HG02642 (cell line): ENCODE measurements around the gene MAPK7.

Source experiments
- ATAC-seq: cut with Tn5 transposase; IDR thresholded peaks from one replicate; pipeline ENCODE4 v1.9.1; 2021; ENCODE audit warnings: mild to moderate bottlenecking; ENCODE audit not compliant: unreplicated experiment, poor library complexity

Gene MAPK7

DNA sequence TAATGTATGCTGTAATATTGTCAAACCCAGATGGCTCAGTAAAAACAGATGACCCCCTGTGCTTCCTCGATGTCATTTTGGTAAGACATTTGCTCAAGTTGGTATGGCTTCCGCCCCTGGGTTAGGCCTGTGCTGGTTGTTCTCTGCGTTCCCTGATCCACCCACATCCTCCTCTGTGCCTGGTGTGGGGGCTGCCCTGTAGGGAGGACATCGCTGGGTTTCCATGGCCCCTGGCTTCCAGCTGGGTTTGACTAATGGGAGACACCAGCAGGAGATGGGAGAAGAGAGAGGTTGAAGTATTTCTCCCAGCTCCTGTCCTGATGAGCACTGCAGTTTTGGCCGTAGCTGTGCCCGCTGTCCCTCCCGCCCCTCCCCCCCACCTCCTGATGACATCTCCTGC lies 13.1 kb downstream of the MAPK7 start:
- ATAC-seq, result no peak

DNA sequence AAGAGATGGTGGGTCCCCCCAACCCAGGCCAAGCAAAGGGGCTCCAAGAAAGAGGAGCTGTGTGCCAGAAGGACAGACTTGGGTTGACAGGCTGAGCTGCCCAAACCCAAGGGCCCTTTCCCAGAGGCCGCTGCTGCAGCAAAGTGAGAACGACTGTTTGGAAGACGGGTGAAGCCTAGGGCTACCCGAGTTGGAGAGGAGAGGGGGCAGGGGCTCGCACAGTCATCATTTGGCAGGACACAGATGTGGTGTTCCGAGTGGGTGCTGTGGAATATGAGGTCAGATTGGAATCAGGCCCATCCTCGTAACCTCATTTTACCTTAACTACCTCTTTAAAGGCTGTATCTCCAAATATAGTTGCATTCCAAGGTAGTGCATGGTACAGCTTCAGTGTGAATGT lies 14.0 kb downstream of the MAPK7 start:
- ATAC-seq, result no peak

DNA sequence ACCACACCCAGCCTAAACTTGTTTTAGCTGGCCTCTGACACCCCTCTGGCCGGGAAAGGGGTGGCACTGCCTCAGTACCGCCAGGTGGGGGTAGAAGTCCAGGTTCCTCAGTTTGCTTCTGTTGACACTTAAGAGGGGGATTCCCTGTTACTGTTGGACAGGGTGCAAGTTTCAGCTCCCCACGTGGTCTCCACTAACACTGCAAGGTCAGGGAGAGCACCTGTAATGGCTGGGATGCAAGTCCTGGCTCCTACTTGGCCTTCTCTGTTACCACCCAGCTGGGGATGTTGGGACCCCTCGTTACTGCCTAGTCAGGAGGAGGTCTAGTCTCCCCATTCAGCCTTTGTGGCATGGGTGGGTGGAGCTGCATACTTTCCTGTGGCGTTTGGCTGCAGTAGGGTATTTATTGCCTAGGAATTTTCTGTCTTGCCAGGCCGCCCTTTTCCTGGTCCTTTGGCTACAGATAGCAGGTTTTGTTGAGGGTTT lies 19.3 kb downstream of the MAPK7 start:
- no peak for ATAC-seq

DNA sequence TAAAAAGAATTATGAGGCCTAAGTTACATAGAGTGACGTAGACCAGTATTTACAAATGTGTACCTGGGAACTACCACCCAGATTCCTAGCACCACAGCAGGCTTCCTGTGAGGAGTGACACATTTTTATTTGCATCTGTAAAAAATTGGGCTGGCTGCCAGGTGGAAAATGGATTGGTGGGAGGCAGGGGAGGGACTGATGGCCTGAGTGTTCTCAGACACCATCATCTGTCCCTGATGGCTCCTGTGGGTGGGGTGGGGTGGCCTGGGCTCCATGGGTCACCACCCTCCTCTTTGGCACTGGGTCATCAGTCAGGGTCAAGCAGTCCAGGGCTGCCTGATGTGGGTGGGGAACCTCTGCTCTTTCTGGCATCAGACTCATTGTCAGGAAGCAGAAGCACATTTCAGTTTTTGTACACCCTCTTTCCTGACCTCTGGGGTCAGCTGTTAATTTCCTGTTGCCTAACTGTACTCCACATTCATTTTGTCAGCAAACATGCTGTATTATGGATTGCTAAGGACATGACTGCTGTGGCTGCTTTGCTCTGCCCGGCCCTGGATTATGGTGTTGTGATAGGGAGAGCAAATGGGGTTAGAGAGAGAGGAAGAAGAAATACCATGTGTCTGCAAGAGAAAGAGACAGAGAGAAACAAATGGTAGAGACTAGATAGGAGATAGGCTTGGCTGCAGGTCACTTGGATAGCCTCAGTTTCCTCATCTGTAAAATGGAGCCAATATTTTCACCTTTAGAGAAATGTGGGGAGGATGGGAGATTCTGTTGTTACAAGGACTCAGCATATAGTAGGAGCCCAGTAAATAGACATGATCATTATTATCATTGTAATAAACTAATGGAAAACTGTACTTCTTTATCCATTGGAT lies 20.2 kb downstream of the MAPK7 start:
- no peak for ATAC-seq

DNA sequence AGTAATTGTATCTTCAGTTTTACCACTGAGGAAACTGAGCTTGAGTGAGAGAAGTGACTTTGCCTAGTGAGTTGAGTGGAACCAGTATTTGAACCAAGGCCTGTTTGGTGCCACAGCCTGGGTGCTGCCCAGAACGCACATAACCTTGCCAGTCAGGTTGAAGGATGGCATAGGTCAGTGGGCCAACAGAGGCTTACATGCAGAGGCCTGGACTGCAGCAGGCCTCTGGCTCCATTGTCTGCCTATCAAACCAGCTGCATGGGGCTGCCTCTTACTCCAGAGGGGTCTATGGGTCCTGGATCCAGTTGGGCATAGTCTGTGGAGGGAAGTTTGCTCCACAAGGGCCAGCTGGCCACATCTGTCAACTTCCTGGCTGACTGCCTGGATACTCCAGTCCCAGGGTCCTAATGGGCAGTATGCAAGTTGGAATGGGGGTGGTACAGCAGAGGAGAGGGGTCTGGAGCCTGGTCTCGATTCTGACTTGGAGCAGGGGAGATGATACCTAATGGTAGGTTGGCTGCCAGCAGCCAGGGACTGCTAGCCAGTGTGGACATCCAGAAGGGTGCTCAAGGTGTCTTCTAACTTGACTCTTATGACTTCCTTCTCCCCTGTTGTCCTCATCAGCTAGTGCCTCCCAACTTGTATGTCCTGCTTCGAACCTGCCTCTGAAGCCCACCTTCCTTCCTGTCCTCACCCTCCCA lies 21.6 kb downstream of the MAPK7 start:
- no peak for ATAC-seq

DNA sequence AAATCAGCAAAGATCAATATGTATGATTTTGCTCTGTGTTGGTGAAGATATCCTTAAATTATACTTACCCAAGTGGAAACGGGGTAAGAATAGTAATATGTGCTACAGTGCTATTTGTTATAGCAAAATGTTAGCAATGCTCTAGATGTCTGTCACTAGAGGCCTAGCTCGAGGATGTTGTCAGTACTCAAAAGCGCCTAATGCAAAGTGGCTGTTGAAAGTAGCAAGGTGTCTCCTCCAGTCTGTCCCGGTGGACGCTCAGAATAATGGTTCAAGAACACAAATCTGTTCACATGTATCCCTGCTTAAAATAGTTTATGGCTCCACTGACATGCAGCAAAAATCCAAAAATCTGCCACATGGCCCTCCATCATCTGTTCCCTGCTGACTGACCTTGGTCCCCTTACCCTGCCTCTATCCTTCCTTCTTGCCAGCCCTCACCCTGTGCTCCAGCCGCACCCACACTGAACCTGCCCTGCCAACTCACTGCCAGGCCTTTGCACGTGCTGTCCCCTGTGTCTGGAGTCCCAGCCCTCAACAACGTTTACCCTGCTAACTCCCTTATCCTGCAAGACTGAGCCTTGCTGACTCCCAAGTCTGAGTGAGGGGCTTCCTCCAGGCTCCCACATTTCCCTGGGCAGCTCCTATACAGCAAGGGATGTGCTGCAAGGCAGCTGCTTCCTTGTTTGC lies 23.2 kb downstream of the MAPK7 start:
- ATAC-seq, result no peak

DNA sequence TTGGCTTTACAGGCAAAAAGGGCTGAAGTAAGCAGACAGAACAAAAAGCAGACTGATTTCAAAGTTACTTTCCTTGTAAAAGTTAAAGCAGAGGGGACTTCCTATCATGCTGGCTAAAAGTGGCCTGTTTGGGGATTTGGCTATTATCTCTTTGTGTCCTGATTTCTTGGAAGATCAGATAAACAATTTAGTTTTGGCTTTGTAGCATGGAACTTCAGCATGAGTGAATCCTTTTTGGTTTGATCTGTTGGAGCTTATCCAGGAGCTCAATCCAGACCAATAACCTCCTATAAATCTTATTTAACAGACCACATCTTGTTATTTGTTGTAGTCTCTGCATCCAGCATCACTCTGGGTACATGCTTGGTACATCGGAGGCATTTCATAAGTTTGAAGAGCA lies 23.9 kb downstream of the MAPK7 start:
- no peak for ATAC-seq

DNA sequence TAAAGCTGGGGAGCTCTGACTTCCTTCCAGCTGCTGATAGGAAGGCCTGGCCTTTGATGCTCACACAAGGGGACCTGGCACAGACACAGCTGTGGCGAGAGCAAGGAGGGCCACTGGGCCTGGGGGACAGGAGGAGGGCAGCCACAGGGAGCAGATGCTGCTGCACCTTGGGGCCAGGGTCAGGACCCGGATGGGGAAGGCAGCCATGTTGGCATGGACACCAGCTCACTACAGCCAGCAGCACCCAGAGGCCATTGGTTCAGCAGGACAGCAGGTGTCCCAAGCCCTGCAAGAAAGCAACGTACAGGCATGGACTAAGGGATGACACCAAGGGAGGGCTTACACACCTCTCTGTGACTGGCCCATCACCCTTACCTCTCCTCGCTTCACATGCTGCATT lies 24.7 kb downstream of the MAPK7 start:
- no peak for ATAC-seq

DNA sequence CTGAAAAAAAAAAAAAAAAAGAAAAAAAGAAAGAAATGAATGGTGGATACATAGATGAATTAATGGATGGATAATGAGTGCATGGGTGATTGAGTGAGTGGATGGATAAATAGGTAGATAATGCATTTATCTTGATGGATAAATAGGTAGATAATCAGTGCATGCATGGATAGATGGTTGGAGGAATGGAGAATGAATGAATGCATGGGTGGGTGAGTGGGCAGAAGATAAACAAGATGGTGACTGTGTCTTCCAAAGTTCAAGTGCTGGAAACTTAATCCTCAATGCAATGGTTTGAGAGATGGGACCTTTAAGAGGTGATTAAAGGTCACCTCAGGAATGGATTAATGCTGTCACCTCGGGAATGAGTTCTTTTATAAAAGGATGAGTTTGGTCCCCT lies 26.0 kb downstream of the MAPK7 start:
- ATAC-seq, result no peak

DNA sequence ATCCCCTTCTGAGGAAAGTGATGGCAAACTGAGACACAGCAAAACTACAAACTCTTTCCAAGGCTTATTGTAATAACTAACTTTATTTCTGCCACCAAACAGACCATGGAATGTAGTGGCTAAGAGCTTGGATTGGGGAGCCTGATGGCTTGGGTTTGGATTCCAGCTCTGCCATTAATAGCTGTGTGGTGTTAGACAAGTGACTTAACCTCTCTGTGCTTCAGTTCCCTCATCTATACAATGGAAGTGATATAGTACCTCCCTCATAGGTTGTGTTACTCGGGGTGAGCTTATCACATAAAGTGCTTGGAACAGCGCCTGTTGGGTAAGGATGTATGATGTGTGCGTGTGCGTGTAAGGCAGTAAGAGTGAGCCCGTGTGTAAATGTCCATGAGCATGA lies 26.8 kb downstream of the MAPK7 start:
- ATAC-seq, result no peak

DNA sequence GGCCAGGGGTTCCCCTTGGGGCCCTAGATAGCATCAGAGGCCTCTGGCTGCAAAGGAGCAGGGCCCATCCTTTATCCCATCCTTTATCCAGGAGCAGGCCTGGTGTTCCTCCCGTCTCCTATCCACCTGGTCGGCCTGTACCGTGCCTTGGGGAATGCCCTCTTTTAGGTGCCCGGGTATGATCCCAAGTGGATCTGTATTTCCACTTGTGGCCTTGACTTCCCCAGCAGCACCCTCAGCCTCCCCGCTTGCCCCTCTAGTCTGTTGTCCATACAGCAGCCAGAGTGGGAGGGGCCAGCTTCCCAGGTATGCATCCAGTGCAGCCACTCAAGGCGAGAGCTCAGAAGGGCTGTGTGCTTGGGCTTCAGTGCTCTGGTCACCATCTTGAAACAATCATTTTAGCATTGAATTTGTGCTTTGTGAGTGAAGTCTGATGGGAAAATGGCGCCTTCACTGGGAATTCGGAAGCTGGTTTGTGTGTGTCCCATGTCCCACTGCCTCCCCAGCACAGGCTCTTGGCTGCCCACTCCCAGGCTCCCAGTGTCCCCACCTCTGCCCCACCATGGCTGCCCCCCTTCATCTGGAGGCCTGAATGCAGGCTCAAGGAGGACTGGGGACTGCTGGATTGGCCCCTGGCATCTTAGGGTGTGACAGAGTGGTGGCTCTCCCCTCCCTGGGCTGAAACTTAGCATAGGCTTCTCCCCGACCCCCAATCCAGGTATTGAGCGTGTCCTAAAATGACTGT lies 29.5 kb downstream of the MAPK7 start:
- ATAC-seq, result no peak

DNA sequence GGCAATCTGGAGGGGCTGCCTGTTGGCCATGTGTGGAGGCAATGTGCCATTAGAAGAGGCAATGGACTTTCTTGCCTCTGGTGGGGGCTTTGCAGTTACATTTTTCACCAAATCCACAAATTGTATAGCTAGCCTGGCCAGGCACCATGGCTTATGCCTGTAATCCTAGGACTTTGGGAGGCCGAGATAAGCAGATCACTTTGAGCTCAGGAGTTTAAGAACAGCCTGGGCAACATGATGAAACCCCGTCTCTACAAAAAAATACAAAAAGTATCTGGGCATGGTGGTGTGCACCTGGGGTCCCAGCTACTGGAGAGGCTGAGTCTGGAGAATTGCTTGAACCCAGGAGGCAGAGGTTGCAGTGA lies 30.0 kb downstream of the MAPK7 start:
- no peak for ATAC-seq

DNA sequence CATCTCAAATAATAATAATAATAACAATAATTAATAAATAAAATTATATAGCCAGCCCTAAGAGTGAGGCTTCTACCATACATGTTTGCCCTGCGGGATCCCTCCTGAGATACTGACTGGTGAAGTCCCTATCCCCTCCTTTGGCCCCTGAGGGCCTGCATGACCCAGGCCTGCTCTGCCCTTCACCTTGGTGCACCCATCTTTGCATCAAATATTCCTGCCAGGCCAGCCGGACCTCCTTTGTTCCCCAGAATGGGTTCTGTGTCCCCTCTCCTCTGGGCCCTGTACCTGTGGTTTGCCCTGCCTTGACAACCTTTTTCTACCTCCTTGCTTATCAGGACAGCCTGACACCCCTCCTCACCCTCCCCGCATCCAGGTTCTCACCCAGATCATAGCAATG lies 30.8 kb downstream of the MAPK7 start:
- ATAC-seq, result no peak

DNA sequence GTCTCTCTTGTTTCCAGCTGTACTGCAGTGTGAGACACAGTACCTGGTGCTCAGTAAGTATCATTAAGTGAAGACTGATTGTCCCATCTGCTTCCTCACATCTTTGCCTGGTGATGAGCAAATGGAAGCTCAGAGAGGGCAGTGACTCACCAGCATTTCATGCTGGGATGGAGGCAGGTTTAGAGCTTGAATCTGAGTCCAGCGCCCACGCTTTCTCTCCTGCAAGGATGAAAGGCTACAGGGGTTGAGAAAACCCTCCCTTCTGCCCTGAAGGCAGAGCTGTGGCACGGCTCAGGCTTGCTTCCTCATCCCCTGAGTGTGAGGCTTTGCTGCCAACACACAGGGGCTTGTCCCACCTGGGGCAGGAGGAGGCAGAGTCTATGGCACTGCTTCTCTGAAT lies 31.2 kb downstream of the MAPK7 start:
- no peak for ATAC-seq

DNA sequence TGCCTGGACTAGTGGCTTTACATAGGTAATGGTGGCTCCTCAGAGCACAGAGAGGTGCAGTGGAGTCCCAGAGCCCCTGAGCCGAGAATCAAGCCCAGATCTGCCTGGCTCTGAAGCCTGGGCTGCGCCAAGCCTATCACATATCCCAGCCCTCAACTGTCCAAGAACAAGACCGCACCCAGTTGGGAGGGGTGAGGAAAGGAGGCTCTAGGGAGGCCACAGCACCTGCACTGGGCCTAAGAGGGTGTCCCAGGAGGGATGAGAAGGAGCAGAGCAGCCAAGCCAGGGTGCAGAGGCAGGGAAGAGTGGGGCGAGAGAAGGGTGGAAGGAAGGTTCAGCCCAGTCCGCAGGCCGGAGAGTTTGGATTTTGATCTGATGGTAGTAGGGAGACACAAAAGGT lies 31.8 kb downstream of the MAPK7 start:
- ATAC-seq, result no peak

DNA sequence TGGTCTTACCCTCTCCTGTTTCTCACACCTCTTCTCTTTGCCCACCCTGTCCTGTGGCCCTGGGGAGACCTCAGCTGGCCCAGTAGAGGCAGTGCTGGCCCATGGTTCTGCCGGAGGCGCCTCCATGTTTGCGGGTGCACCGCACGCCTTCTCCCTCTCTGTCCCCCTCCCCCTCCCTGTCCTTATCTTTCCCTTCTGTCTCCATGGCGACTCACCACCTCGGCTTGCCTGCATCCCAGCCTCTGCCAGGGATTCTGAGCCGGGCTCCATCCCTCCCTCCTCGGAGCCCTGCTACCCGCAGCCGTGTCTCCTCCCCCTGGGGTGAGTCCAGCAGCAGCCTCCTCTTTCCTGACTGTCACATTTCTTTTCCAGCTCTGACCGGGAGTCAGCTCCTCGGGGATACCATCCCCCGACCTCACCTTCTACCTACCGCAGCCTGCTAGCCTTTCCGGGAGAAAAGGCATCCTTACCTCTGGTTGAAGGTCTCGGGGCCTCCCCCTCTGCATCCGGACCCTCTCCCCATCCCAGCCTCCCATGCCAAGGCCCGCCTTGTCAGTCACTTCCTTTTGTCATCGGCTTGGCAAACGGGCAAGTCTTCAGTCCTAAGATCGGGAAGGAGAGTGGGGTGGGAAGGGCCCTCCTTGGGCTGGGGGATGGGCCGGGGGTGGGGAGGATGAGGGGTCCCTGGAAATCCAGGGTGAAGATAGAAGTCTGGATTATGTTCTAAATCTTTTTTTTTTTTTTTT lies 32.8 kb downstream of the MAPK7 start, which contains the start of gene RNF112:
RNF112 (plus strand) TSS at position 358 of the 746 bp plus-strand sequence; CDS start at position 535, 177 bp downstream.
- no peak for ATAC-seq

DNA sequence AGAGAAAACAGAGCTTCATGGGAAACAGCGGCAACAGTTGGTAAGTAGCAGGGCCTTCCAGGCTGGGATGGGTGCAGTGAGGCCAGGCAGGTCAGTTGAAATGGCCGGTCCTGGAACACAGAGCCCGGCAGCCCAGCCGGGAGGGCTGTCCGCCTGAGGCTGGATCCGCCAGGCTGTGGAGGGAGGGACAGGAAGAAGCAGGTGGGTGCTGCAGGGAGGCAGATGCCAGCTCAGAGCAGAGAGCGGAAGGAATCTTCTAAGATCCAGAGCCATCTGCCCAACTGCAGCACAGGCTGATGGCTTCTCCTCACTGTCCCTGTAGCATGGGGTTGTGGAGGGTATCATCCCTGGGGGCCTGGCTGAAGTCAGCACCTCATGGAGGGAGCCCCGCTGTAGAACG lies 33.3 kb downstream of the MAPK7 start:
- ATAC-seq, result no peak

DNA sequence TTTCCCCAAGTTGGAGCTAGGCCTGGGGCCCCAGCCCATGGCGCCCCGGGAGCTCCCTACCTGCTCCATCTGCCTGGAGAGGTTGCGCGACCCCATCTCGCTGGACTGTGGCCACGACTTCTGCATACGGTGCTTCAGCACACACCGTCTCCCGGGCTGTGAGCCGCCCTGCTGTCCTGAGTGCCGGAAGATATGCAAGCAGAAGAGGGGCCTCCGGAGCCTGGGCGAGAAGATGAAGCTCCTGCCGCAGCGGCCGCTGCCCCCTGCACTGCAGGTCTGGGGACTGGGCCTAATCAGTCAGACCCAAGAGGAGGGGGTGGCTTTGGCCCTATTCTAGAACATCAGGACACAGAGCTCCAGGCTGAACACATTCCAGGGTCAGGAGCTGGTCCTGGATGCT lies 34.2 kb downstream of the MAPK7 start:
- ATAC-seq, result no peak

DNA sequence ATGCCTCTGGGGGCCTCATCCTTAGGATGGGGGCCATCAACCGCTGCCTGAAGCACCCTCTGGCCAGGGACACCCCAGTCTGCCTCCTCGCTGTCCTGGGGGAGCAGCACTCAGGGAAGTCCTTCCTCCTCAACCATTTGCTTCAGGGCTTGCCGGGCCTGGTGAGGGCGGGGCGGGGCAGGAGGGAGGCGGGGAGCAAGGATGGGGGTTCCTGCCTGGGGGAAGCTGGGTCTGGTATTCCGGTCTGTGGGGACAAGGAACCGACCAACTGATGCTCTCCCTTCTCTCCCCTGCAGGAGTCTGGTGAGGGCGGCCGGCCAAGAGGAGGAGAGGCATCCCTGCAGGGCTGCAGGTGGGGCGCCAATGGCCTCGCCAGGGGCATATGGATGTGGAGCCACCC lies 34.7 kb downstream of the MAPK7 start:
- ATAC-seq, result no peak

DNA sequence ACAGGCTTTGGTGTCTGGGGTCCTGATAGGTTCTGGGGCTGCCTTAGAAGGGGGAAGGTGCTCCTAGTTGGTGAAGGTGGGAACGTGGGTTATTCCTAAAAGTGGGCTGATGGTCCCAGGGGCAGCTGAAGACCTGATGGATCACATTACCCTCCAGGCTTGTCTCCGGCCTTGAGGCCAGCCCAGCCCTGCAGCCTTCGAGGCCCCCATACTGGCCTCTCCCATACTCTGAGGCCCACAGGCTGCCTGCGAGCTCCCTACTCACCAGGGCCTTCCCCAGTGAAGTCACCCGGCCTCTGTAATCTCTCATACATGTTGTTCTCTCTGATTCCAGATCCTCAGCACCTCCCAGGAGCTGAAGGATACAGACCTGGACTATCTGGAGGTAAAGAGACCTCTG lies 35.5 kb downstream of the MAPK7 start:
- ATAC-seq, result no peak
